GM18511 (cell line): ENCODE data around the gene ENC1.
A peak's percentile ranks its signal among the peaks of the same experiment; 100 is the strongest.

Source experiments
- ATAC-seq: cut with Tn5 transposase; IDR thresholded peaks from one replicate; pipeline ENCODE4 v1.9.1; 2021; ENCODE audit warnings: mild to moderate bottlenecking, moderate library complexity; ENCODE audit not compliant: unreplicated experiment

The ENC1 gene

DNA sequence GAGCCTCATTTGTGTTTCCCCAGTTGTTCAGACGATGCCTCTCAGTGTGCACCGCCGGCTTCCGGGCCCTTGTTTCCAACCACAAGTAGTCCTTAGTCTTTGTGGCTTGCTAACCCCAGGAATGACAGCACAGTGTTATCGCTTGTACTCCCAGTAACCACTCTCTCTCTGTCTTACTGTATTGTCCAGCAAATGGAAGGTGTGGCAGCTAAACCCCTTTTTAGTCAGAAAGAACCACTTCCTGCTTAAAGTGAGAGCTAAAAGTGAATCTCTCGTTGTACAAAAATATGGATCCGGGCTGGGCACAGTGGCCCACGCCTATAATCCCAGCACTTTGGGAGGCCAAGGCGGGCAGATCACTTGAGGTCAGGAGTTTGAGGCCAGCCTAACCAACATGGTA, 61.3 kb downstream of the ENC1 start:
- ATAC-seq = peak; percentile 83

DNA sequence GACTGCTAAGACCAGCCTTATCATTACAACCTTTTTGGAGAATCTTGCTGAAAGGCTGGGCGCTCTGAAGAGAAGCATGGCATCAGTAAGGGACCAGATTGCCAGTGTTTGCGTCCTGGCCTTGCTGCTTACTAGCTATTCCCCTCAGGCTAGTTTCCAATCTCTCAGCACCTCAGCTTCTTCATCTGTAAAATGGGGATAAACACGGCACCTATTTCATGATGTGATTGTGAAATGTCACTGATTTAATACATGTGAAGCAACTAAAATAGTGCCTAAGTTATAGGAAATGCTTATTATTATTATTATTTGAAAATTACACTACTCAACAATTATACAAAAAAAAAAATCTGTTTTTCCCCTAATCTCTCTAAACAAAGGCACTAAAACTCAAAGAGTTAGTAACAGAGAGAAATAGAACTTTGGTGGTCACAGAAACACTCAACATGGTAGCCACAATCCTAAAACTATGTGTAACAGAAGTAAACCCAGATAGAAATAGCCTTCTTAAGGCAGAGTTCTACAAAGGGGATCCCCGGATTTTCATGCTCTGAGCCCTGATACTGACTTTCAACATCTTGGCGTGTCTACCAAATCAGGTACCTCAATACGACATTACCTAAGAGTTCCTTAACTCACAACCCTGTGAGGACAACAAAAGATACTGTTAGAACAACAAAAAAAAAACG, 62.0 kb downstream of the ENC1 start:
- ATAC-seq = no peak
